Measurements from ENCODE around the gene MYRIP. TPM values are rescaled to one million over a fixed set of nuclear protein-coding genes. Genes with fewer than 3 reads are reported as not detected.

The MYRIP gene
- polyA plus RNA-seq, 3 donors = not detected

- H3K27me3 Mint-ChIP-seq (ENCODE audit: low read depth in 3 of 3) = peaks cover 0 to 2% (median 2%) of the 10 kb centered on the region in 3 donors
- H3K4me1 Mint-ChIP-seq = no peaks in the 10 kb centered on the region
- H3K36me3 Mint-ChIP-seq = no peaks in the 10 kb centered on the region
- H3K27ac ChIP-seq (ENCODE audit: low read depth in 1 of 2, low read length in 2 of 2) = no peak overlapping the region
- peaks cover 0 to 6% (median 0%) of the 10 kb centered on the region in 7 donors for H3K9me3 Mint-ChIP-seq
- TF ChIP-seq CTCF (IDR thresholded peaks at IDR 0.05) = no peak
- intact Hi-C loops (cut with micrococcal nuclease) = no loop called here
- H3K79me2 ChIP-seq (ENCODE audit: insufficient read depth, low read length) = no peaks in the 10 kb centered on the region
- no peak overlapping the region for H3K4me2 ChIP-seq (replicated peaks; ENCODE audit: extremely low read depth, low read length, poor library complexity, severe bottlenecking)
- H3K27ac Mint-ChIP-seq = peak overlapping the region in 1 of 7 donors; percentile 30
- no peaks in the 10 kb centered on the region for H3K4me1 ChIP-seq (ENCODE audit: control insufficient read depth in 1 of 2, insufficient read depth in 2 of 2, low read length in 2 of 2)
- no peaks in the 10 kb centered on the region for H4K20me1 ChIP-seq (ENCODE audit: insufficient read depth, low read length)
- H3K9ac ChIP-seq (ENCODE audit: insufficient read depth, low read length, poor library complexity, severe bottlenecking) = no peak overlapping the region
- no peak for DNase-seq
- no peak overlapping the region for H3K4me3 ChIP-seq (replicated peaks in 1 of 3; ENCODE audit: low read depth in 2 of 3, low read length in 3 of 3)
- no peak overlapping the region for H3K4me3 Mint-ChIP-seq
- no peaks in the 10 kb centered on the region for H3K27me3 ChIP-seq (ENCODE audit: control insufficient read depth in 2 of 2, insufficient read depth in 2 of 2, low read length in 2 of 2)
- no peaks in the 10 kb centered on the region for H3K9me3 ChIP-seq (replicated peaks in 1 of 2; ENCODE audit: control insufficient read depth in 1 of 2, insufficient read depth in 1 of 2, low read length in 2 of 2)
- no peak overlapping the region for H2AFZ ChIP-seq (ENCODE audit: insufficient read depth, low read depth, low read length, poor library complexity, severe bottlenecking)
- 80% methylated on average over 1 of the region's 4 CpGs for WGBS (ENCODE audit: insufficient coverage)
- H3K36me3 ChIP-seq (replicated peaks in 1 of 2; ENCODE audit: control insufficient read depth in 1 of 2, insufficient read depth in 2 of 2, low read length in 2 of 2) = no peaks in the 10 kb centered on the region
These were observed 233.5 kb downstream of the MYRIP start for GRCh38 chr3:40042752-40043443.

- Histone ChIP-seq H3K4me1 (ENCODE audit: control insufficient read depth in 1 of 2, insufficient read depth in 2 of 2, low read length in 2 of 2) (no peaks in the 10 kb centered on the region), H3K36me3 (replicated peaks in 1 of 2; ENCODE audit: control insufficient read depth in 1 of 2, insufficient read depth in 2 of 2, low read length in 2 of 2) (no peaks in the 10 kb centered on the region), H3K27me3 (ENCODE audit: control insufficient read depth in 2 of 2, insufficient read depth in 2 of 2, low read length in 2 of 2) (no peaks in the 10 kb centered on the region), H3K9ac (ENCODE audit: insufficient read depth, low read length, poor library complexity, severe bottlenecking) (no peak overlapping the region), H3K27ac (ENCODE audit: low read depth in 1 of 2, low read length in 2 of 2) (no peak overlapping the region), H3K4me2 (replicated peaks; ENCODE audit: extremely low read depth, low read length, poor library complexity, severe bottlenecking) (no peak overlapping the region), H3K9me3 (replicated peaks in 1 of 2; ENCODE audit: control insufficient read depth in 1 of 2, insufficient read depth in 1 of 2, low read length in 2 of 2) (no peaks in the 10 kb centered on the region), H3K79me2 (ENCODE audit: insufficient read depth, low read length) (no peaks in the 10 kb centered on the region), H2AFZ (ENCODE audit: insufficient read depth, low read depth, low read length, poor library complexity, severe bottlenecking) (no peak overlapping the region), H4K20me1 (ENCODE audit: insufficient read depth, low read length) (no peaks in the 10 kb centered on the region), H3K4me3 (replicated peaks in 1 of 3; ENCODE audit: low read depth in 2 of 3, low read length in 3 of 3) (no peak overlapping the region)
- H3K4me1 Mint-ChIP-seq = no peaks in the 10 kb centered on the region
- peaks cover 0 to 2% (median 2%) of the 10 kb centered on the region in 3 donors for H3K27me3 Mint-ChIP-seq (ENCODE audit: low read depth in 3 of 3)
- peaks cover 0 to 6% (median 0%) of the 10 kb centered on the region in 7 donors for H3K9me3 Mint-ChIP-seq
- intact Hi-C loops (cut with micrococcal nuclease) = no loop called here
- DNase-seq = no peak
- TF ChIP-seq CTCF (IDR thresholded peaks at IDR 0.05) = no peak
- no peaks in the 10 kb centered on the region for H3K36me3 Mint-ChIP-seq
- H3K27ac Mint-ChIP-seq = no peak overlapping the region
- no CpG with 5 or more reads among the region's 1 CpG for WGBS (ENCODE audit: insufficient coverage)
- no peak overlapping the region for H3K4me3 Mint-ChIP-seq
These were observed 234.0 kb downstream of the MYRIP start for GRCh38 chr3:40043444-40043755.
